PFSK-1 (cell line): ENCODE measurements around the gene DNAAF5.

Experiments
- FOXP2 ChIP-seq: optimal IDR thresholded peaks from 2 replicates; pipeline ENCODE3; 2011; ENCODE audit warnings: borderline replicate concordance, control low read depth, inconsistent platforms; ENCODE audit not compliant: insufficient read depth; ENCODE audit errors: extremely low read length, extremely low read depth
- POLR2AphosphoS5 ChIP-seq: IDR thresholded peaks from 2 replicates; pipeline ENCODE4 v1.6.1; 2012; ENCODE audit warnings: low read depth, mild to moderate bottlenecking, control low read depth, low read length, moderate library complexity
- SIN3A ChIP-seq: IDR thresholded peaks from 2 replicates; pipeline ENCODE4 v1.6.1; 2012; ENCODE audit warnings: mild to moderate bottlenecking, low read length, moderate library complexity, borderline replicate concordance; ENCODE audit not compliant: insufficient read depth
- TAF1 ChIP-seq: IDR thresholded peaks from 2 replicates; pipeline ENCODE4 v1.6.1; 2012; ENCODE audit warnings: low read length, control low read depth, borderline replicate concordance; ENCODE audit not compliant: insufficient read depth
- TF ChIP-seq, protein P1 (sequence below), 2 experiments: IDR thresholded peaks; 2 replicates each; pipeline versions ENCODE4 v1.6.1 to v1.8.0; 2011 to 2012; ENCODE audit warnings: low read depth in 2 of 2, low read length in 2 of 2, control low read depth in 1 of 2, inconsistent platforms in 1 of 2, mild to moderate bottlenecking in 1 of 2, moderate library complexity in 1 of 2; ENCODE audit not compliant: insufficient read depth in 1 of 2

DNAAF5 gene

GRCh38 chr7:739455-739982 lies 13.0 kb downstream of the DNAAF5 start:
- TF ChIP-seq SIN3A (no peak), POLR2AphosphoS5 (no peak), TAF1 (no peak), FOXP2 (no peak)
- TF ChIP-seq, protein P1, sequence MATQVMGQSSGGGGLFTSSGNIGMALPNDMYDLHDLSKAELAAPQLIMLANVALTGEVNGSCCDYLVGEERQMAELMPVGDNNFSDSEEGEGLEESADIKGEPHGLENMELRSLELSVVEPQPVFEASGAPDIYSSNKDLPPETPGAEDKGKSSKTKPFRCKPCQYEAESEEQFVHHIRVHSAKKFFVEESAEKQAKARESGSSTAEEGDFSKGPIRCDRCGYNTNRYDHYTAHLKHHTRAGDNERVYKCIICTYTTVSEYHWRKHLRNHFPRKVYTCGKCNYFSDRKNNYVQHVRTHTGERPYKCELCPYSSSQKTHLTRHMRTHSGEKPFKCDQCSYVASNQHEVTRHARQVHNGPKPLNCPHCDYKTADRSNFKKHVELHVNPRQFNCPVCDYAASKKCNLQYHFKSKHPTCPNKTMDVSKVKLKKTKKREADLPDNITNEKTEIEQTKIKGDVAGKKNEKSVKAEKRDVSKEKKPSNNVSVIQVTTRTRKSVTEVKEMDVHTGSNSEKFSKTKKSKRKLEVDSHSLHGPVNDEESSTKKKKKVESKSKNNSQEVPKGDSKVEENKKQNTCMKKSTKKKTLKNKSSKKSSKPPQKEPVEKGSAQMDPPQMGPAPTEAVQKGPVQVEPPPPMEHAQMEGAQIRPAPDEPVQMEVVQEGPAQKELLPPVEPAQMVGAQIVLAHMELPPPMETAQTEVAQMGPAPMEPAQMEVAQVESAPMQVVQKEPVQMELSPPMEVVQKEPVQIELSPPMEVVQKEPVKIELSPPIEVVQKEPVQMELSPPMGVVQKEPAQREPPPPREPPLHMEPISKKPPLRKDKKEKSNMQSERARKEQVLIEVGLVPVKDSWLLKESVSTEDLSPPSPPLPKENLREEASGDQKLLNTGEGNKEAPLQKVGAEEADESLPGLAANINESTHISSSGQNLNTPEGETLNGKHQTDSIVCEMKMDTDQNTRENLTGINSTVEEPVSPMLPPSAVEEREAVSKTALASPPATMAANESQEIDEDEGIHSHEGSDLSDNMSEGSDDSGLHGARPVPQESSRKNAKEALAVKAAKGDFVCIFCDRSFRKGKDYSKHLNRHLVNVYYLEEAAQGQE (IDR thresholded peaks at IDR 0.05; ENCODE audit: insufficient read depth in 1 of 2, low read depth in 2 of 2, low read length in 2 of 2), result no peak

DNA sequence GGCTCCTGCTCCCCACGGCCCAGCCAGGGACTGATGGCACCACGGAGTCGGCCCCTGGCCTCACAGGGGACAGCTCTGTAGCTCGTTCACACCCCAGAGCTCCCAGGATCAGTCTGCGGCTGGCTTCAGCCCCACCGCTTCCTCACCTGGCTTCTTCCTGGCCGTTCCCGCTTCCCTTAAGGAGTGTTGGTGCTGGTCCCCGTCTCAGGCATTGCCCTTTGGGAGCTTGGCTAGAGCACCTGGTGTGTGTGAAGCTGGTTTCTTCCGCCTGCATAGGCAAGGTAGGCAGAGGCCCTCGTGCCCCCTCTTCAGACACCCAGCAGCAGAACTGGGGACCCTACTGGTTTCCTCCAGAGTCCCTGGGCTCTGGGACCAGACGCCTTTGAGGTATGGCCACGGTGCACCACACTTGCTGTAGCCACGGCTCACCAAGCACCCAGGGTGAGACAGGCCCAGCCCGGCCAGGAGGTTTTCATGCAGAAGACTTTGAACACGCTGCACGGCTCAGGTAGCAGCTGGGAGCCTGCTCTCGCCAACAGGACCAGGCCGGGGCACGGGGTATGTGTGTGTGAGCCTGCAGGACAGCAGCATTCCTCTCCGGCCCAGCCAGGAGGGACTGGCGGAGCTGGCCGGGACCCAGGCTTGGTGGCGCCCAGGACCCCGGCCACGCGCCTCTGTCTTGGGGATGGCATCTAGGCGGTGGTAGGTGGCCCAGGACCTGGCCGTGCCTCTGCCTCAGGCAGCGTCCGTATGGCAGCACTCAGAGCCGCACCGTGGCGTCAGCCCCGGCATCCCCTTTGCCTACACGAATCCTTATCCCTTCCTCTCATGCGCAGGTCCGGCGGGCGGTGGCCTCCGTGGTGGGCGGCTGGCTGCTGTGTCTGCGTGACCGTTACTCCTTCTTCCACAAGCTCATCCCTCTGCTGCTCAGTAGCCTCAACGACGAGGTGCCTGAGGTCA lies 13.8 kb downstream of the DNAAF5 start:
- TF ChIP-seq SIN3A (no peak), FOXP2 (no peak), POLR2AphosphoS5 (no peak), TAF1 (no peak)
- TF ChIP-seq, protein P1 (IDR thresholded peaks at IDR 0.05; ENCODE audit: insufficient read depth in 1 of 2, low read depth in 2 of 2, low read length in 2 of 2), result no peak

GRCh38 chr7:741191-741671 lies 14.7 kb downstream of the DNAAF5 start:
- TF ChIP-seq TAF1, result no peak
- TF ChIP-seq SIN3A, result no peak
- TF ChIP-seq FOXP2, result no peak
- TF ChIP-seq POLR2AphosphoS5, result no peak

GRCh38 chr7:741850-742249 lies 15.4 kb downstream of the DNAAF5 start:
- no peak for TF ChIP-seq SIN3A
- no peak for TF ChIP-seq POLR2AphosphoS5
- TF ChIP-seq FOXP2, result no peak
- no peak for TF ChIP-seq TAF1

- TF ChIP-seq POLR2AphosphoS5, result no peak
- TF ChIP-seq, protein P1 (IDR thresholded peaks at IDR 0.05; ENCODE audit: insufficient read depth in 1 of 2, low read depth in 2 of 2, low read length in 2 of 2), result no peak
- TF ChIP-seq FOXP2, result no peak
- no peak for TF ChIP-seq SIN3A
- no peak for TF ChIP-seq TAF1
Measured at GRCh38 chr7:742791-743190, 16.3 kb downstream of the DNAAF5 start.

DNA sequence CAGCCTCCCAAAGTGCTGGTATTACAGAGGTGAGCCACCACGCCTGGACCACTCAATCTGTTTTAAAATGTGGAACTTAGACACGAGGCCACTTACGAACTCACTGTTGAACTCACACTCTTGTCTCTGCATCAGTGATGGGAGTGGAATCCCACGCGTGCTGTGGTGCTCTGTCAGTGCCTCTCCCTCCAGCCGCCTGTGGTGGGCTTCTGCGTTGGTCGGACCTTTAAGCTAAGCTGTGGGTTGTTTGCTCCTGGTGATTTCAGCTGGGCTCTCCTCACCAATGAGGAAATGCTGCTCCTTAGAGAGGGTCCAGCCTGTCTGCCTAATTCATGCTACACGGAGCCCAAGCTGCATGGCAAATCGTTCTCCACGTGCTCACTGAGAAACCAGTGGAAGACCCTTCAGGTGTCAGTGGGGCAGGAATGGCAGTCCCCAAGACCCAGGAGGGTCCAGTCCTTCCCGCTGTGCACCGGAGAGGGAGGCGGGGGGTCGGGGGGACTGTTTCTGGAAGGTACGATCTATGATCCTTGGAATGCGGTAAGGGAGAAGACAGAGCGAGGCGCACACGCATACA lies 18.4 kb downstream of the DNAAF5 start:
- TF ChIP-seq FOXP2 (no peak), TAF1 (no peak), SIN3A (no peak), POLR2AphosphoS5 (no peak)
- TF ChIP-seq, protein P1 (IDR thresholded peaks at IDR 0.05; ENCODE audit: insufficient read depth in 1 of 2, low read depth in 2 of 2, low read length in 2 of 2), result no peak
